Measurements from ENCODE around the gene UBE2K. TPM values are rescaled to one million over a fixed set of nuclear protein-coding genes. Genes with fewer than 3 reads are reported as not detected.
"Not testable (repeated sequence)": the region's sequence is repeated elsewhere in the genome, so short reads cannot be mapped to it uniquely, and the experiment has no call there.

UBE2K gene
- total RNA-seq, 1 experiment from 2014 or later = 77.7 TPM

- CTCF ChIA-PET = no interaction called here
- intact Hi-C loops (cut with micrococcal nuclease; ENCODE audit: unreplicated experiment) = no loop called here
- H3K27ac Mint-ChIP-seq (ENCODE audit: unreplicated experiment) = no peak overlapping the region
- TF ChIP-seq CTCF (IDR thresholded peaks at IDR 0.05; ENCODE audit: unreplicated experiment) = no peak
- peaks cover 14% of the 10 kb centered on the region for H3K36me3 Mint-ChIP-seq (ENCODE audit: insufficient read depth, unreplicated experiment)
- DNase-seq = no peak
- no TSS peak for BruUV-seq (replicated peaks)
- no peaks in the 10 kb centered on the region for H3K27me3 Mint-ChIP-seq (ENCODE audit: unreplicated experiment)
- H3K4me3 Mint-ChIP-seq (ENCODE audit: low read depth, unreplicated experiment) = no peak overlapping the region
- no peaks in the 10 kb centered on the region for H3K9me3 Mint-ChIP-seq (ENCODE audit: low read depth, unreplicated experiment)
- peaks cover 6% of the 10 kb centered on the region for H3K4me1 Mint-ChIP-seq (ENCODE audit: low read depth, unreplicated experiment)
Measured at GRCh38 chr4:39714166-39714565, 16.2 kb downstream of the UBE2K start.

- CTCF ChIA-PET = no interaction called here
- Mint-ChIP-seq H3K36me3 (ENCODE audit: insufficient read depth, unreplicated experiment) (peaks cover 14% of the 10 kb centered on the region), H3K9me3 (ENCODE audit: low read depth, unreplicated experiment) (no peaks in the 10 kb centered on the region), H3K4me3 (ENCODE audit: low read depth, unreplicated experiment) (no peak overlapping the region), H3K27me3 (ENCODE audit: unreplicated experiment) (no peaks in the 10 kb centered on the region), H3K4me1 (ENCODE audit: low read depth, unreplicated experiment) (peaks cover 9% of the 10 kb centered on the region), H3K27ac (ENCODE audit: unreplicated experiment) (no peak overlapping the region)
- no peak for TF ChIP-seq CTCF (IDR thresholded peaks at IDR 0.05; ENCODE audit: unreplicated experiment)
- BruUV-seq (replicated peaks) = no TSS peak
- no peak for DNase-seq
- intact Hi-C loops (cut with micrococcal nuclease; ENCODE audit: unreplicated experiment) = no loop called here
Measured at GRCh38 chr4:39715788-39716187, 17.9 kb downstream of the UBE2K start.

GRCh38 chr4:39716356-39716755 is 18.4 kb downstream of the UBE2K start:
- intact Hi-C loops (cut with micrococcal nuclease; ENCODE audit: unreplicated experiment) = no loop called here
- CTCF ChIA-PET = no interaction called here

GRCh38 chr4:39717743-39718142 is 19.8 kb downstream of the UBE2K start:
- H3K4me1 Mint-ChIP-seq (ENCODE audit: low read depth, unreplicated experiment); H3K4me3 Mint-ChIP-seq (ENCODE audit: low read depth, unreplicated experiment); BruUV-seq (replicated peaks); H3K9me3 Mint-ChIP-seq (ENCODE audit: low read depth, unreplicated experiment); CTCF ChIA-PET; DNase-seq; intact Hi-C loops (cut with micrococcal nuclease; ENCODE audit: unreplicated experiment); H3K27me3 Mint-ChIP-seq (ENCODE audit: unreplicated experiment); H3K27ac Mint-ChIP-seq (ENCODE audit: unreplicated experiment): not testable (repeated sequence)
- H3K36me3 Mint-ChIP-seq (ENCODE audit: insufficient read depth, unreplicated experiment) = peaks cover 14% of the 10 kb centered on the region

More at GRCh38 chr4:39716356-39716755, 18.4 kb downstream of the UBE2K start:
- H3K4me3 Mint-ChIP-seq (ENCODE audit: low read depth, unreplicated experiment) = no peak overlapping the region
- no peaks in the 10 kb centered on the region for H3K27me3 Mint-ChIP-seq (ENCODE audit: unreplicated experiment)
- no peak overlapping the region for H3K27ac Mint-ChIP-seq (ENCODE audit: unreplicated experiment)
- peaks cover 9% of the 10 kb centered on the region for H3K4me1 Mint-ChIP-seq (ENCODE audit: low read depth, unreplicated experiment)
- BruUV-seq (replicated peaks) = no TSS peak
- no peak for TF ChIP-seq CTCF (IDR thresholded peaks at IDR 0.05; ENCODE audit: unreplicated experiment)
- no peaks in the 10 kb centered on the region for H3K9me3 Mint-ChIP-seq (ENCODE audit: low read depth, unreplicated experiment)
- DNase-seq = no peak
- peaks cover 14% of the 10 kb centered on the region for H3K36me3 Mint-ChIP-seq (ENCODE audit: insufficient read depth, unreplicated experiment)

GRCh38 chr4:39718366-39719323 is 20.7 kb downstream of the UBE2K start:
- intact Hi-C loops (cut with micrococcal nuclease; ENCODE audit: unreplicated experiment) = no loop called here
- no peaks in the 10 kb centered on the region for H3K9me3 Mint-ChIP-seq (ENCODE audit: low read depth, unreplicated experiment)
- CTCF ChIA-PET = no interaction called here
- no peaks in the 10 kb centered on the region for H3K27me3 Mint-ChIP-seq (ENCODE audit: unreplicated experiment)
- no peak overlapping the region for H3K4me3 Mint-ChIP-seq (ENCODE audit: low read depth, unreplicated experiment)
- DNase-seq = no peak
- H3K36me3 Mint-ChIP-seq (ENCODE audit: insufficient read depth, unreplicated experiment) = peaks cover 14% of the 10 kb centered on the region
- no peak overlapping the region for H3K27ac Mint-ChIP-seq (ENCODE audit: unreplicated experiment)
- peaks cover 9% of the 10 kb centered on the region for H3K4me1 Mint-ChIP-seq (ENCODE audit: low read depth, unreplicated experiment)
- no TSS peak for BruUV-seq (replicated peaks)
- TF ChIP-seq CTCF (IDR thresholded peaks at IDR 0.05; ENCODE audit: unreplicated experiment) = no peak
